BLaER1 treated with 17β-estradiol and CSF1 and Interleukin-3, amounts not matched to agents 10 nM and 100 nM (cell line): Measurements from ENCODE around the gene CYP4V2.

Source experiments
- H3K27ac ChIP-seq, 11 experiments: shearing (Covaris generic); formaldehyde crosslinking; 2 replicates each; pipeline ENCODE4 v1.8.1; 2022
- H3K27me3 ChIP-seq, 11 experiments: shearing (Covaris generic); formaldehyde crosslinking; 2 replicates each; pipeline ENCODE4 v1.8.1; 2022
- H3K36me3 ChIP-seq, 11 experiments: shearing (Covaris generic); formaldehyde crosslinking; 2 replicates each; pipeline ENCODE4 v1.8.1; 2022
- H3K4me1 ChIP-seq, 10 experiments: shearing (Covaris generic); formaldehyde crosslinking; 2 replicates each; pipeline ENCODE4 v1.8.1; 2022
- H3K4me2 ChIP-seq, 11 experiments: shearing (Covaris generic); formaldehyde crosslinking; 2 replicates each; pipeline ENCODE4 v1.8.1; 2022
- H3K4me3 ChIP-seq, 10 experiments: shearing (Covaris generic); formaldehyde crosslinking; 2 replicates each; pipeline ENCODE4 v1.8.1; 2022
- H3K9ac ChIP-seq, 11 experiments: shearing (Covaris generic); formaldehyde crosslinking; 2 replicates each; pipeline ENCODE4 v1.8.1; 2022
- H3K9me3 ChIP-seq, 11 experiments: shearing (Covaris generic); formaldehyde crosslinking; replicated peaks in 1 of 11; 2 replicates each; pipeline ENCODE4 v1.8.1; 2022
- H4K20me1 ChIP-seq, 11 experiments: shearing (Covaris generic); formaldehyde crosslinking; 2 replicates each; pipeline ENCODE4 v1.8.1; 2022
- Cebpa-rat ChIP-seq, 11 experiments: shearing (Covaris generic); IDR thresholded peaks; 2 replicates each; pipeline ENCODE4 v1.8.1; 2022

Gene CYP4V2

GRCh38 chr4:186249785-186250754 is 58.7 kb downstream of the CYP4V2 start:
- Histone ChIP-seq H3K9ac (no peak overlapping the region), H3K4me3 (no peak overlapping the region), H4K20me1 (no peaks in the 10 kb centered on the region), H3K4me1 (no peaks in the 10 kb centered on the region), H3K36me3 (no peaks in the 10 kb centered on the region), H3K27ac (no peak overlapping the region), H3K27me3 (no peaks in the 10 kb centered on the region), H3K9me3 (peaks cover 0 to 10% (median 4%) of the 10 kb centered on the region in 11 experiments; a peak in 9 of 22 replicates), H3K4me2 (no peak overlapping the region)
- no peak for TF ChIP-seq Cebpa-rat (IDR thresholded peaks at IDR 0.05)

- no peak overlapping the region for H3K9ac ChIP-seq
- TF ChIP-seq Cebpa-rat (IDR thresholded peaks at IDR 0.05), result no peak
Observed at GRCh38 chr4:186250760-186251159, 59.4 kb downstream of the CYP4V2 start.

GRCh38 chr4:186255122-186255521 is 63.8 kb downstream of the CYP4V2 start:
- H3K27me3 ChIP-seq, result no peaks in the 10 kb centered on the region
- no peak overlapping the region for H3K9ac ChIP-seq
- TF ChIP-seq Cebpa-rat (IDR thresholded peaks at IDR 0.05), result no peak

More at GRCh38 chr4:186250760-186251159, 59.4 kb downstream of the CYP4V2 start:
- Histone ChIP-seq H4K20me1 (no peaks in the 10 kb centered on the region), H3K9me3 (0 out of 22 replicates have a peak, but pooled peaks cover 0 to 4% (median 0%) of the 10 kb centered on the region in 11 experiments), H3K27ac (no peak overlapping the region), H3K36me3 (no peaks in the 10 kb centered on the region), H3K4me1 (no peaks in the 10 kb centered on the region), H3K27me3 (no peaks in the 10 kb centered on the region), H3K4me2 (no peak overlapping the region), H3K4me3 (no peak overlapping the region)

GRCh38 chr4:186258216-186258811 is 66.9 kb downstream of the CYP4V2 start:
- Histone ChIP-seq H3K4me2 (peak overlapping the region in 2 of 11 experiments; percentile 10 to 19; a peak in 1 of 22 replicates), H3K9ac (no peak overlapping the region), H4K20me1 (no peaks in the 10 kb centered on the region), H3K27me3 (no peaks in the 10 kb centered on the region), H3K4me3 (no peak overlapping the region), H3K9me3 (no peaks in the 10 kb centered on the region), H3K27ac (no peak overlapping the region), H3K4me1 (peaks cover 0 to 9% (median 0%) of the 10 kb centered on the region in 10 experiments; a peak in 3 of 20 replicates), H3K36me3 (no peaks in the 10 kb centered on the region)
- TF ChIP-seq Cebpa-rat (IDR thresholded peaks at IDR 0.05), result 0 out of 22 replicates have a peak, but pooled peaks of 1 of the 11 experiments have one; percentile 10

More at GRCh38 chr4:186255122-186255521, 63.8 kb downstream of the CYP4V2 start:
- Histone ChIP-seq H3K4me2 (no peak overlapping the region), H3K36me3 (no peaks in the 10 kb centered on the region), H3K27ac (no peak overlapping the region), H3K9me3 (no peaks in the 10 kb centered on the region), H3K4me1 (peaks cover 0 to 9% (median 0%) of the 10 kb centered on the region in 10 experiments; a peak in 3 of 20 replicates), H3K4me3 (no peak overlapping the region), H4K20me1 (no peaks in the 10 kb centered on the region)

- H3K27me3 ChIP-seq, result no peaks in the 10 kb centered on the region
- H3K4me1 ChIP-seq, result peaks cover 0 to 9% (median 0%) of the 10 kb centered on the region in 10 experiments; a peak in 3 of 20 replicates
- TF ChIP-seq Cebpa-rat (IDR thresholded peaks at IDR 0.05), result no peak
- H3K4me2 ChIP-seq, result no peak overlapping the region
- no peaks in the 10 kb centered on the region for H3K9me3 ChIP-seq
- no peak overlapping the region for H3K9ac ChIP-seq
- H3K27ac ChIP-seq, result no peak overlapping the region
- no peaks in the 10 kb centered on the region for H4K20me1 ChIP-seq
- no peaks in the 10 kb centered on the region for H3K36me3 ChIP-seq
- H3K4me3 ChIP-seq, result no peak overlapping the region
Observed at GRCh38 chr4:186260117-186260503, 68.7 kb downstream of the CYP4V2 start.
